IPS DF 6.9 (cell line): ENCODE measurements around the gene IKBIP.

Experiments
- DNase-seq: peaks from one replicate; pipeline ENCODE4 v3.0.0-alpha.2; 2013; ENCODE audit warnings: low read depth, low spot score
- H3K27ac ChIP-seq: one replicate; pipeline ENCODE4 v1.5.1; 2013; ENCODE audit warnings: low read length, control low read depth
- H3K27me3 ChIP-seq: 2 replicates; pipeline ENCODE4 v1.6.1; 2013; ENCODE audit warnings: mild to moderate bottlenecking, low read length; ENCODE audit not compliant: control insufficient read depth, insufficient read depth
- H3K36me3 ChIP-seq: 2 replicates; pipeline ENCODE4 v1.6.1; 2013; ENCODE audit warnings: low read length; ENCODE audit not compliant: control insufficient read depth, insufficient read depth
- H3K4me1 ChIP-seq: 2 replicates; pipeline ENCODE4 v1.6.1; 2013; ENCODE audit warnings: low read length; ENCODE audit not compliant: control insufficient read depth, insufficient read depth
- H3K4me3 ChIP-seq: 2 replicates; pipeline ENCODE4 v1.5.1; 2013; ENCODE audit warnings: mild to moderate bottlenecking, low read length
- H3K9me3 ChIP-seq: 2 replicates; pipeline ENCODE4 v1.6.1; 2013; ENCODE audit warnings: low read length, inconsistent platforms; ENCODE audit not compliant: control insufficient read depth, insufficient read depth
- WGBS: extraction: QIAGEN DNeasy Blood & Tissue Kit; methylation state at CpG from one replicate; pipeline ENCODE4 v1.1.7; 2013; ENCODE audit warnings: mixed read lengths, missing lambda C conversion rate; ENCODE audit not compliant: insufficient read length, insufficient coverage; 5-methylcytosine and 5-hydroxymethylcytosine counted together

The IKBIP gene

GRCh38 chr12:98594050-98594835 lies 50.3 kb downstream of the IKBIP start:
- DNase-seq = no peak
- WGBS = no CpG with 5 or more reads among the region's 35 CpGs

GRCh38 chr12:98593351-98594049 lies 51.1 kb downstream of the IKBIP start, which contains the start of gene SLC25A3:
SLC25A3 (plus strand) TSS chr12:98593686; CDS start chr12:98593979, 293 bp downstream.
- no peaks in the 10 kb centered on the region for H3K4me1 ChIP-seq
- H3K4me3 ChIP-seq = peak within 1 kb of the TSS; percentile 97
- H3K27me3 ChIP-seq = no peaks in the 10 kb centered on the region
- no peaks in the 10 kb centered on the region for H3K9me3 ChIP-seq
- no CpG with 5 or more reads among the region's 67 CpGs for WGBS
- H3K27ac ChIP-seq = no peak within 1 kb of the TSS
- H3K36me3 ChIP-seq = peaks cover 6% of the 10 kb centered on the region; the same call in 1 of the 2 replicates
- peak; percentile 95 for DNase-seq

More at GRCh38 chr12:98594050-98594835, 50.3 kb downstream of the IKBIP start:
- Histone ChIP-seq H3K4me1 (no peaks in the 10 kb centered on the region), H3K9me3 (no peaks in the 10 kb centered on the region), H3K36me3 (peaks cover 6% of the 10 kb centered on the region; the same call in 1 of the 2 replicates), H3K4me3 (peak overlapping the region; percentile 97), H3K27me3 (no peaks in the 10 kb centered on the region), H3K27ac (no peak overlapping the region)

- H3K27ac ChIP-seq = no peak overlapping the region
- no peaks in the 10 kb centered on the region for H3K4me1 ChIP-seq
- no peak overlapping the region; the same call in 1 of the 2 replicates for H3K4me3 ChIP-seq
- no peaks in the 10 kb centered on the region for H3K9me3 ChIP-seq
- DNase-seq = no peak
- no CpG with 5 or more reads among the region's 9 CpGs for WGBS
- peaks cover 3% of the 10 kb centered on the region; the same call in 1 of the 2 replicates for H3K36me3 ChIP-seq
- no peaks in the 10 kb centered on the region for H3K27me3 ChIP-seq
Measured at GRCh38 chr12:98592825-98593322, 51.7 kb downstream of the IKBIP start.

GRCh38 chr12:98591209-98591608 lies 53.4 kb downstream of the IKBIP start:
- no peak for DNase-seq
- WGBS = no CpG with 5 or more reads among the region's 4 CpGs
- no peak overlapping the region for H3K4me3 ChIP-seq
- no peaks in the 10 kb centered on the region for H3K9me3 ChIP-seq
- H3K27me3 ChIP-seq = no peaks in the 10 kb centered on the region
- H3K27ac ChIP-seq = no peak overlapping the region
- no peaks in the 10 kb centered on the region; the same call in 1 of the 2 replicates for H3K4me1 ChIP-seq
- no peaks in the 10 kb centered on the region; the same call in 1 of the 2 replicates for H3K36me3 ChIP-seq

- Histone ChIP-seq H3K4me1 (no peaks in the 10 kb centered on the region; the same call in 1 of the 2 replicates), H3K36me3 (no peaks in the 10 kb centered on the region), H3K4me3 (no peak overlapping the region), H3K9me3 (no peaks in the 10 kb centered on the region), H3K27me3 (no peaks in the 10 kb centered on the region), H3K27ac (no peak overlapping the region)
- no peak for DNase-seq
- no CpG with 5 or more reads among the region's 5 CpGs for WGBS
Measured at GRCh38 chr12:98587084-98587483, 57.5 kb downstream of the IKBIP start.

GRCh38 chr12:98582093-98582492 lies 62.5 kb downstream of the IKBIP start:
- no peak overlapping the region for H3K4me3 ChIP-seq
- no peaks in the 10 kb centered on the region for H3K9me3 ChIP-seq
- H3K27me3 ChIP-seq = no peaks in the 10 kb centered on the region
- no peak overlapping the region for H3K27ac ChIP-seq
- no peaks in the 10 kb centered on the region for H3K36me3 ChIP-seq
- WGBS = no CpG with 5 or more reads among the region's 6 CpGs
- DNase-seq = no peak
- no peaks in the 10 kb centered on the region for H3K4me1 ChIP-seq

- no peaks in the 10 kb centered on the region for H3K4me1 ChIP-seq
- H3K36me3 ChIP-seq = no peaks in the 10 kb centered on the region
- WGBS = no CpG with 5 or more reads among the region's 1 CpG
- H3K27ac ChIP-seq = no peak overlapping the region
- no peaks in the 10 kb centered on the region for H3K27me3 ChIP-seq
- no peaks in the 10 kb centered on the region for H3K9me3 ChIP-seq
- no peak for DNase-seq
- H3K4me3 ChIP-seq = no peak overlapping the region
Measured at GRCh38 chr12:98581101-98581500, 63.5 kb downstream of the IKBIP start.

- H3K27me3 ChIP-seq = no peaks in the 10 kb centered on the region
- DNase-seq = no peak
- no peaks in the 10 kb centered on the region for H3K9me3 ChIP-seq
- WGBS = no CpG with 5 or more reads among the region's 5 CpGs
- no peak overlapping the region for H3K4me3 ChIP-seq
- no peak overlapping the region for H3K27ac ChIP-seq
- H3K4me1 ChIP-seq = no peaks in the 10 kb centered on the region
- H3K36me3 ChIP-seq = no peaks in the 10 kb centered on the region
Measured at GRCh38 chr12:98580695-98581094, 63.9 kb downstream of the IKBIP start.

- no peaks in the 10 kb centered on the region for H3K4me1 ChIP-seq
- H3K36me3 ChIP-seq = no peaks in the 10 kb centered on the region
- WGBS = no CpG with 5 or more reads among the region's 3 CpGs
- H3K4me3 ChIP-seq = no peak overlapping the region
- H3K27ac ChIP-seq = no peak overlapping the region
- no peaks in the 10 kb centered on the region for H3K27me3 ChIP-seq
- no peaks in the 10 kb centered on the region for H3K9me3 ChIP-seq
- DNase-seq = no peak
Measured at GRCh38 chr12:98579835-98580234, 64.8 kb downstream of the IKBIP start.

- Histone ChIP-seq H3K4me1 (no peaks in the 10 kb centered on the region), H3K4me3 (no peak overlapping the region), H3K27me3 (no peaks in the 10 kb centered on the region), H3K36me3 (no peaks in the 10 kb centered on the region), H3K9me3 (no peaks in the 10 kb centered on the region), H3K27ac (no peak overlapping the region)
- DNase-seq = no peak
- 100% methylated on average over 1 of the region's 5 CpGs for WGBS
Measured at GRCh38 chr12:98579347-98579746, 65.2 kb downstream of the IKBIP start.
